HG02938 (cell line): Measurements from ENCODE around the gene OGDHL.
"Not testable (repeated sequence)": the region's sequence is repeated elsewhere in the genome, so short reads cannot be mapped to it uniquely, and the experiment has no call there.

Source experiments
- ATAC-seq: cut with Tn5 transposase; IDR thresholded peaks from one replicate; pipeline ENCODE4 v1.9.1; 2021; ENCODE audit warnings: mild to moderate bottlenecking, moderate library complexity; ENCODE audit not compliant: unreplicated experiment

OGDHL gene

GRCh38 chr10:49756641-49757040, 5.5 kb downstream of the OGDHL start:
- no peak for ATAC-seq

- ATAC-seq: no peak
Observed at GRCh38 chr10:49756031-49756430, 6.1 kb downstream of the OGDHL start.

- not testable (repeated sequence) for ATAC-seq
Observed at GRCh38 chr10:49754951-49755350, 7.2 kb downstream of the OGDHL start.

- no peak for ATAC-seq
Observed at GRCh38 chr10:49752584-49752983, 9.5 kb downstream of the OGDHL start.

GRCh38 chr10:49751636-49752510, 10.2 kb downstream of the OGDHL start:
- no peak for ATAC-seq

GRCh38 chr10:49751216-49751615, 10.9 kb downstream of the OGDHL start:
- no peak for ATAC-seq

- no peak for ATAC-seq
Observed at GRCh38 chr10:49750546-49750945, 11.6 kb downstream of the OGDHL start.

GRCh38 chr10:49749556-49750491, 12.3 kb downstream of the OGDHL start:
- no peak for ATAC-seq

- no peak for ATAC-seq
Observed at GRCh38 chr10:49749144-49749543, 13.0 kb downstream of the OGDHL start.

- ATAC-seq: no peak
Observed at GRCh38 chr10:49748006-49748405, 14.1 kb downstream of the OGDHL start.

- no peak for ATAC-seq
Observed at GRCh38 chr10:49747303-49747646, 14.8 kb downstream of the OGDHL start.

- no peak for ATAC-seq
Observed at GRCh38 chr10:49746626-49747302, 15.4 kb downstream of the OGDHL start.

GRCh38 chr10:49745756-49746155, 16.4 kb downstream of the OGDHL start:
- no peak for ATAC-seq

- no peak for ATAC-seq
Observed at GRCh38 chr10:49744924-49745605, 17.1 kb downstream of the OGDHL start.

GRCh38 chr10:49744091-49744685, 17.9 kb downstream of the OGDHL start:
- ATAC-seq: no peak

GRCh38 chr10:49743464-49744075, 18.6 kb downstream of the OGDHL start:
- ATAC-seq: no peak

GRCh38 chr10:49742683-49743463, 19.2 kb downstream of the OGDHL start:
- ATAC-seq: no peak

- ATAC-seq: no peak
Observed at GRCh38 chr10:49741108-49741995, 20.8 kb downstream of the OGDHL start.
